Measurements from ENCODE around the gene NUDT2.

DNA sequence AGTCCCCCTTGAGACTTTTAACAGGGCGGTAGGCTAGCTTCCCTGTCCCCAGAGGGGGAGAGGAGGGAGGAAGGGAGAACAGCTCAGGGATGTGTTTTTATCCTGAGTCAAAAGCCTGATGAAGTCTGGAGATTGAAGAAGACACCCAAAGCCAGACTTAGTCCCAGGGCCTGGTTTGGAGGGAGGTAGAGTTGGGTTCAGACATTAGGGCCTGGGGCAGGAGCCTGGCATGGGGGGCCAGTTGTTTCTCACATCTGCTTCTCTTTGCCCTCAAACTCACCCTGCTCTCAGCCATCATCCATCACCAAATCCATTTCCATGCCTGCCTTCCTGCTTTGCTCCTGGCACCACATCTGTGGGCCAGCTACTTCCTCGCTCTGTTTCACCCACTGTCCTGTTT lies 44.4 kb downstream of the NUDT2 start:
- no peak for TF ChIP-seq CTCF (IDR thresholded peaks at IDR 0.05)
- TF ChIP-seq POLR2A (IDR thresholded peaks at IDR 0.05), result no peak
